Mesendoderm (in vitro differentiated cells): ENCODE measurements around the gene SMPD4.
"Not testable (repeated sequence)": the region's sequence is repeated elsewhere in the genome, so short reads cannot be mapped to it uniquely, and the experiment has no call there.

Experiments
- DNase-seq: peaks from one replicate; pipeline ENCODE4 v3.0.0; 2013
- H2AK5ac ChIP-seq: 2 replicates; pipeline ENCODE4 v1.6.1; 2013; ENCODE audit warnings: low read length, inconsistent platforms
- H2BK120ac ChIP-seq: 2 replicates; pipeline ENCODE4 v1.6.1; 2013; ENCODE audit warnings: low read depth, mild to moderate bottlenecking, low read length, moderate library complexity, mixed read lengths
- H2BK15ac ChIP-seq: replicated peaks from 2 replicates; pipeline ENCODE4 v1.6.1; 2013; ENCODE audit warnings: low read depth, mild to moderate bottlenecking, moderate library complexity
- H2BK5ac ChIP-seq: 2 replicates; pipeline ENCODE4 v1.6.1; 2013; ENCODE audit warnings: low read length, inconsistent platforms
- H3K18ac ChIP-seq: 2 replicates; pipeline ENCODE4 v1.6.1; 2013; ENCODE audit warnings: mild to moderate bottlenecking, low read length, mixed read lengths
- H3K23ac ChIP-seq: one replicate; pipeline ENCODE4 v1.6.1; 2013; ENCODE audit warnings: low read length
- H3K27ac ChIP-seq: 2 replicates; pipeline ENCODE4 v1.5.1; 2013; ENCODE audit warnings: low read depth, mild to moderate bottlenecking, inconsistent platforms, low read length, moderate library complexity
- H3K27me3 ChIP-seq: 2 replicates; pipeline ENCODE4 v1.6.1; 2013; ENCODE audit warnings: low read length, control low read depth, mild to moderate bottlenecking, inconsistent platforms; ENCODE audit not compliant: insufficient read depth, poor library complexity
- H3K36me3 ChIP-seq: 2 replicates; pipeline ENCODE4 v1.6.1; 2013; ENCODE audit warnings: low read length, inconsistent platforms; ENCODE audit not compliant: control insufficient read depth, insufficient read depth
- H3K4ac ChIP-seq: one replicate; pipeline ENCODE4 v1.6.1; 2013; ENCODE audit warnings: low read depth, mild to moderate bottlenecking, low read length, moderate library complexity
- H3K4me1 ChIP-seq: 2 replicates; pipeline ENCODE4 v1.6.1; 2013; ENCODE audit warnings: low read depth, low read length, inconsistent platforms; ENCODE audit not compliant: control insufficient read depth
- H3K4me2 ChIP-seq: 2 replicates; pipeline ENCODE4 v1.6.1; 2013; ENCODE audit warnings: low read length
- H3K4me3 ChIP-seq: 2 replicates; pipeline ENCODE4 v1.5.1; 2013; ENCODE audit warnings: mild to moderate bottlenecking, low read length
- H3K56ac ChIP-seq: one replicate; pipeline ENCODE4 v1.6.1; 2013; ENCODE audit warnings: low read length
- H3K79me1 ChIP-seq: 2 replicates; pipeline ENCODE4 v1.6.1; 2013; ENCODE audit warnings: low read length, inconsistent platforms
- H3K79me2 ChIP-seq: 2 replicates; pipeline ENCODE4 v1.6.1; 2013; ENCODE audit warnings: mild to moderate bottlenecking, low read length; ENCODE audit not compliant: control insufficient read depth, insufficient read depth
- H3K9ac ChIP-seq: 2 replicates; pipeline ENCODE4 v1.6.1; 2013; ENCODE audit warnings: low read length, inconsistent platforms
- H4K5ac ChIP-seq: one replicate; pipeline ENCODE4 v1.6.1; 2013; ENCODE audit warnings: low read length
- H4K8ac ChIP-seq: one replicate; pipeline ENCODE4 v1.6.1; 2013; ENCODE audit warnings: low read depth, mild to moderate bottlenecking, control low read depth, low read length, moderate library complexity
- WGBS: extraction: QIAGEN DNeasy Blood & Tissue Kit; methylation state at CpG from one replicate; pipeline ENCODE4 v1.1.7; 2013; ENCODE audit warnings: low lambda C conversion rate, missing lambda C conversion rate; ENCODE audit not compliant: insufficient coverage; ENCODE audit errors: extremely low coverage; 5-methylcytosine and 5-hydroxymethylcytosine counted together

SMPD4 gene

GRCh38 chr2:130138841-130139251 lies 42.6 kb downstream of the SMPD4 start:
- H3K79me1 ChIP-seq, H2BK15ac ChIP-seq, H4K5ac ChIP-seq, H2BK120ac ChIP-seq, H3K4me2 ChIP-seq, H3K79me2 ChIP-seq, H3K9ac ChIP-seq, H3K4ac ChIP-seq, H3K4me3 ChIP-seq, H3K4me1 ChIP-seq, H2BK5ac ChIP-seq, H2AK5ac ChIP-seq, DNase-seq, H4K8ac ChIP-seq, H3K18ac ChIP-seq, H3K36me3 ChIP-seq, H3K56ac ChIP-seq, H3K23ac ChIP-seq, H3K27me3 ChIP-seq, H3K27ac ChIP-seq: not testable (repeated sequence)
- WGBS = no CpG with 5 or more reads among the region's 15 CpGs

DNA sequence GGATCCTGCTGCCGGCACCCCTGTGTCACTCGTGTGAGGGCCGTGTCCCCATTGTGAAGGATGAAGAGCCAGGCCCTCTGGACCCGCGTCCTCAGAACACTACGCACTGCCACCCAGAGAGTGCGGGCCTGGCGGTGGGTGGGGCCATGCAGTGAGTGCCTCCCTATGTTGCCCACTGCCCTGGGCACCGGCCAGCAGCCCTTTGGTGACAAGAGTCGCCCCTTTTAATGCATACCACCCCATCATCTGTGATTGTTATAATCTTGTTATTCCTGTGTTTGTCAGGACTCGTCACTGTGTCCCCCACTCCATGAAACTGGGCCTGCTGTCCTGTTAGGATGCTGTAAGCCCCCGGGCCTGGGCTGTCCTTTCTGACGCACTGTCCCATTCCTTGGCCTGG lies 43.1 kb downstream of the SMPD4 start:
- H3K18ac ChIP-seq, H3K4me1 ChIP-seq, H3K79me1 ChIP-seq, H3K27ac ChIP-seq, H2AK5ac ChIP-seq, H3K27me3 ChIP-seq, H2BK5ac ChIP-seq, H3K36me3 ChIP-seq, H4K8ac ChIP-seq, H3K23ac ChIP-seq, H2BK15ac ChIP-seq, DNase-seq, H3K4me3 ChIP-seq, H3K9ac ChIP-seq, H3K79me2 ChIP-seq, H3K56ac ChIP-seq, H3K4ac ChIP-seq, H3K4me2 ChIP-seq, H2BK120ac ChIP-seq, H4K5ac ChIP-seq: not testable (repeated sequence)
- WGBS = no CpG with 5 or more reads among the region's 13 CpGs

- H2AK5ac ChIP-seq, H2BK15ac ChIP-seq, H3K56ac ChIP-seq, H2BK5ac ChIP-seq, H3K79me2 ChIP-seq, H3K36me3 ChIP-seq, H3K4me2 ChIP-seq, H3K4me3 ChIP-seq, H3K4ac ChIP-seq, H3K27me3 ChIP-seq, H2BK120ac ChIP-seq, H3K18ac ChIP-seq, DNase-seq, H3K4me1 ChIP-seq, H3K27ac ChIP-seq, H3K23ac ChIP-seq, H4K5ac ChIP-seq, H3K79me1 ChIP-seq, H4K8ac ChIP-seq, H3K9ac ChIP-seq: not testable (repeated sequence)
- WGBS = no CpG with 5 or more reads among the region's 5 CpGs
Measured at GRCh38 chr2:130137118-130137517, 44.3 kb downstream of the SMPD4 start.

DNA sequence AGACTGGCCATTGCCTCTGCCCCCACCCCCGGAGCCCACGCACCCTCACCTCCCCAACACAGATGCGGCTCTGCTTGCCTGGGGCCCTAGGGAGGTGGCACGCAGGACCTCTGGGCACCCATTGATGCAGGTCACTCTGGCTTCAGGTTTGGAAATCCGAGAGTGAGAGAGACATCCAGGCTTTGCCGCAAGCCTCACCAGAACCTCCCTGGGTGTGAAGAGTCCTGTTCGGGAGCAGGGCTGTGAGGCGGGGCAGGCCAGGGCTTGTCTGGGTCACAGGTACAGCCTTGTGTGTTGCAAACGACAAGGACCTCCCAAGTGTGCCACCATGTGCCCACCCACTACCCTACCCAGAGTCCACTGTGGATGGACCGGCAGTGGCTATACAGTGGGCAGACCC lies 44.9 kb downstream of the SMPD4 start:
- H2AK5ac ChIP-seq, H3K27me3 ChIP-seq, H3K4me1 ChIP-seq, DNase-seq, H3K4ac ChIP-seq, H2BK5ac ChIP-seq, H3K4me2 ChIP-seq, H3K9ac ChIP-seq, H3K4me3 ChIP-seq, H3K23ac ChIP-seq, H3K27ac ChIP-seq, H4K8ac ChIP-seq, H2BK15ac ChIP-seq, H3K79me1 ChIP-seq, H4K5ac ChIP-seq, H3K18ac ChIP-seq, H3K56ac ChIP-seq, H3K36me3 ChIP-seq, H3K79me2 ChIP-seq, H2BK120ac ChIP-seq: not testable (repeated sequence)
- no CpG with 5 or more reads among the region's 10 CpGs for WGBS

GRCh38 chr2:130135692-130136541 lies 45.5 kb downstream of the SMPD4 start:
- no peak overlapping the region for H4K5ac ChIP-seq
- H3K4me3 ChIP-seq = no peak overlapping the region
- no peaks in the 10 kb centered on the region for H3K79me1 ChIP-seq
- H2BK15ac ChIP-seq = no peak overlapping the region
- H3K27ac ChIP-seq = no peak overlapping the region
- H3K56ac ChIP-seq = no peak overlapping the region
- H3K9ac ChIP-seq = no peak overlapping the region
- no peak overlapping the region for H3K18ac ChIP-seq
- no peak for DNase-seq
- no peaks in the 10 kb centered on the region for H3K79me2 ChIP-seq
- no peak overlapping the region for H2BK120ac ChIP-seq
- no peaks in the 10 kb centered on the region for H3K36me3 ChIP-seq
- H4K8ac ChIP-seq = no peak overlapping the region
- H2AK5ac ChIP-seq = no peak overlapping the region
- no peaks in the 10 kb centered on the region for H3K4me1 ChIP-seq
- H3K23ac ChIP-seq = no peak overlapping the region
- H3K27me3 ChIP-seq = no peaks in the 10 kb centered on the region
- no peak overlapping the region for H2BK5ac ChIP-seq
- H3K4me2 ChIP-seq = no peak overlapping the region
- no peak overlapping the region for H3K4ac ChIP-seq
- no CpG with 5 or more reads among the region's 15 CpGs for WGBS
